ENCODE results near the gene LRP3. TPM values are rescaled to one million over a fixed set of nuclear protein-coding genes. Genes with fewer than 3 reads are reported as not detected.

The LRP3 gene
- total and polyA plus RNA-seq, 2 of the 13 experiments (the other 11 are each of a cell fraction or from before 2014, with no cell fraction given): 17.6 to 51.6 TPM

GRCh38 chr19:33241530-33242101 is 47.5 kb downstream of the LRP3 start (continued):
- no peak for TF ChIP-seq BRF2 (CRISPR knock-in tag; IDR thresholded peaks at IDR 0.05)
- TF ChIP-seq POLR2AphosphoS2 (IDR thresholded peaks at IDR 0.05; ENCODE audit: low read depth, low read length): no peak
- TF ChIP-seq, protein P1, sequence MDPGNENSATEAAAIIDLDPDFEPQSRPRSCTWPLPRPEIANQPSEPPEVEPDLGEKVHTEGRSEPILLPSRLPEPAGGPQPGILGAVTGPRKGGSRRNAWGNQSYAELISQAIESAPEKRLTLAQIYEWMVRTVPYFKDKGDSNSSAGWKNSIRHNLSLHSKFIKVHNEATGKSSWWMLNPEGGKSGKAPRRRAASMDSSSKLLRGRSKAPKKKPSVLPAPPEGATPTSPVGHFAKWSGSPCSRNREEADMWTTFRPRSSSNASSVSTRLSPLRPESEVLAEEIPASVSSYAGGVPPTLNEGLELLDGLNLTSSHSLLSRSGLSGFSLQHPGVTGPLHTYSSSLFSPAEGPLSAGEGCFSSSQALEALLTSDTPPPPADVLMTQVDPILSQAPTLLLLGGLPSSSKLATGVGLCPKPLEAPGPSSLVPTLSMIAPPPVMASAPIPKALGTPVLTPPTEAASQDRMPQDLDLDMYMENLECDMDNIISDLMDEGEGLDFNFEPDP (CRISPR knock-in tag; conservative IDR thresholded peaks at IDR 0.05): no peak
- no peak for TF ChIP-seq POLR2G (IDR thresholded peaks at IDR 0.05; ENCODE audit: low read depth, low read length)
- no peak for TF ChIP-seq ZNF597 (CRISPR knock-in tag; IDR thresholded peaks at IDR 0.05)
- TF ChIP-seq CHCHD3 (CRISPR knock-in tag; IDR thresholded peaks at IDR 0.05): no peak
- TF ChIP-seq RXRB (CRISPR knock-in tag; IDR thresholded peaks at IDR 0.05; ENCODE audit: borderline replicate concordance): 0 out of 2 replicates have a peak, but pooled peaks have one; percentile 14
- TF ChIP-seq TSC22D2 (CRISPR knock-in tag; IDR thresholded peaks at IDR 0.05; ENCODE audit: borderline replicate concordance): no peak
- TF ChIP-seq, protein P2, sequence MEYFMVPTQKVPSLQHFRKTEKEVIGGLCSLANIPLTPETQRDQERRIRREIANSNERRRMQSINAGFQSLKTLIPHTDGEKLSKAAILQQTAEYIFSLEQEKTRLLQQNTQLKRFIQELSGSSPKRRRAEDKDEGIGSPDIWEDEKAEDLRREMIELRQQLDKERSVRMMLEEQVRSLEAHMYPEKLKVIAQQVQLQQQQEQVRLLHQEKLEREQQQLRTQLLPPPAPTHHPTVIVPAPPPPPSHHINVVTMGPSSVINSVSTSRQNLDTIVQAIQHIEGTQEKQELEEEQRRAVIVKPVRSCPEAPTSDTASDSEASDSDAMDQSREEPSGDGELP (IDR thresholded peaks at IDR 0.05; ENCODE audit: borderline replicate concordance, low read depth): no peak
- TF ChIP-seq ZNF546 (CRISPR knock-in tag; conservative IDR thresholded peaks at IDR 0.05): no peak
- no peak for TF ChIP-seq IKZF5 (CRISPR knock-in tag; IDR thresholded peaks at IDR 0.05)
- no peak for TF ChIP-seq PHB2 (IDR thresholded peaks at IDR 0.05; ENCODE audit: partially characterized antibody)
- no peak for TF ChIP-seq PBX2 (CRISPR knock-in tag; IDR thresholded peaks at IDR 0.05)
- TF ChIP-seq, protein P3, sequence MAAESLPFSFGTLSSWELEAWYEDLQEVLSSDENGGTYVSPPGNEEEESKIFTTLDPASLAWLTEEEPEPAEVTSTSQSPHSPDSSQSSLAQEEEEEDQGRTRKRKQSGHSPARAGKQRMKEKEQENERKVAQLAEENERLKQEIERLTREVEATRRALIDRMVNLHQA (CRISPR knock-in tag; IDR thresholded peaks at IDR 0.05): no peak
- TF ChIP-seq FOXP4 (CRISPR knock-in tag; IDR thresholded peaks at IDR 0.05): no peak
- TF ChIP-seq HOXA5 (CRISPR knock-in tag; IDR thresholded peaks at IDR 0.05): no peak
- 0 out of 2 replicates have a peak, but pooled peaks have one; percentile 27 for TF ChIP-seq CSRNP1 (CRISPR knock-in tag; IDR thresholded peaks at IDR 0.05)
- TF ChIP-seq ATF7-NPFF (CRISPR knock-in tag; IDR thresholded peaks at IDR 0.05; ENCODE audit: low read depth): no peak
